ENCODE results near the gene TMEM117.

GRCh38 chr12:43836475-43836989 is 651 bp downstream of the TMEM117 start:
- no peak for TF ChIP-seq CTCF (conservative IDR thresholded peaks at IDR 0.05 in 1 of 2, IDR thresholded peaks at IDR 0.05 in 1 of 2; ENCODE audit: extremely low read depth in 1 of 2, insufficient read depth in 1 of 2, low read depth in 1 of 2, low read length in 2 of 2)
- no peak for TF ChIP-seq EZH2 (IDR thresholded peaks at IDR 0.05; ENCODE audit: borderline replicate concordance, low read length)

Data from mammary epithelial cell (primary cell).